Neuronal stem cell (in vitro differentiated cells): ENCODE results near the gene RDH11.

ENCODE experiments used
- DNase-seq: peaks from one replicate; pipeline ENCODE4 v3.0.0-alpha.2; 2013; ENCODE audit warnings: low spot score
- H2AFZ ChIP-seq: one replicate; pipeline ENCODE4 v1.6.1; 2013; ENCODE audit warnings: mild to moderate bottlenecking, low read length, inconsistent platforms
- H2AK5ac ChIP-seq: 2 replicates; pipeline ENCODE4 v1.6.1; 2013; ENCODE audit warnings: low read depth, mild to moderate bottlenecking, inconsistent platforms, low read length, moderate library complexity, mixed read lengths
- H2BK120ac ChIP-seq: 2 replicates; pipeline ENCODE4 v1.6.1; 2013; ENCODE audit warnings: low read depth, mild to moderate bottlenecking, inconsistent platforms, low read length, moderate library complexity, mixed read lengths
- H2BK12ac ChIP-seq: one replicate; pipeline ENCODE4 v1.6.1; 2013; ENCODE audit warnings: low read length, inconsistent platforms
- H2BK15ac ChIP-seq: 2 replicates; pipeline ENCODE4 v1.6.1; 2013; ENCODE audit warnings: mild to moderate bottlenecking, low read length, inconsistent platforms, mixed read lengths
- H2BK5ac ChIP-seq: one replicate; pipeline ENCODE4 v1.6.1; 2013; ENCODE audit warnings: inconsistent platforms, mild to moderate bottlenecking, low read length, moderate library complexity
- H3K14ac ChIP-seq: one replicate; pipeline ENCODE4 v1.6.1; 2013; ENCODE audit warnings: low read length, inconsistent platforms
- H3K18ac ChIP-seq: 2 replicates; pipeline ENCODE4 v1.6.1; 2013; ENCODE audit warnings: low read length, inconsistent platforms
- H3K23ac ChIP-seq: 2 replicates; pipeline ENCODE4 v1.6.1; 2013; ENCODE audit warnings: low read depth, mild to moderate bottlenecking, mixed read lengths, low read length, inconsistent platforms; ENCODE audit not compliant: poor library complexity
- H3K27ac ChIP-seq: replicated peaks from 3 replicates; pipeline ENCODE4 v1.5.1; 2013; ENCODE audit warnings: low read length, inconsistent platforms
- H3K27me3 ChIP-seq, 3 experiments: 2 replicates each; pipeline ENCODE4 v1.6.1; 2013; ENCODE audit warnings: low read length in 3 of 3, mild to moderate bottlenecking in 2 of 3, inconsistent platforms in 1 of 3, low read depth in 1 of 3, mixed read lengths in 1 of 3, moderate library complexity in 1 of 3; ENCODE audit not compliant: control insufficient read depth in 3 of 3, insufficient read depth in 3 of 3
- H3K36me3 ChIP-seq, 2 donors: replicated peaks in 1 of 2; 2 replicates each; pipeline ENCODE4 v1.6.1; 2013; ENCODE audit warnings: low read length in 2 of 2; ENCODE audit not compliant: control insufficient read depth in 2 of 2, insufficient read depth in 2 of 2
- H3K4ac ChIP-seq: 2 replicates; pipeline ENCODE4 v1.6.1; 2013; ENCODE audit warnings: inconsistent platforms, mild to moderate bottlenecking, low read length, moderate library complexity
- H3K4me1 ChIP-seq, 2 donors: 1 replicate in 1 of 2; 2 replicates in 1 of 2; pipeline ENCODE4 v1.6.1; 2013; ENCODE audit warnings: low read length in 2 of 2, low read depth in 1 of 2; ENCODE audit not compliant: control insufficient read depth in 2 of 2, insufficient read depth in 1 of 2
- H3K4me2 ChIP-seq: one replicate; pipeline ENCODE4 v1.6.1; 2013; ENCODE audit warnings: mild to moderate bottlenecking, low read length, inconsistent platforms; ENCODE audit not compliant: insufficient read depth, poor library complexity, severe bottlenecking
- H3K4me3 ChIP-seq, 2 donors: 2 replicates each; pipeline ENCODE4 v1.5.1; 2013; ENCODE audit warnings: low read length in 2 of 2, mild to moderate bottlenecking in 2 of 2, inconsistent platforms in 1 of 2, moderate library complexity in 1 of 2
- H3K79me1 ChIP-seq: one replicate; pipeline ENCODE4 v1.6.1; 2013; ENCODE audit warnings: low read depth, mild to moderate bottlenecking, inconsistent platforms, low read length, moderate library complexity
- H3K9ac ChIP-seq: one replicate; pipeline ENCODE4 v1.6.1; 2013; ENCODE audit warnings: mild to moderate bottlenecking, low read depth, low read length, inconsistent platforms; ENCODE audit not compliant: poor library complexity
- H3K9me3 ChIP-seq, 2 donors: replicated peaks in 1 of 2; 2 replicates each; pipeline versions ENCODE3 to v1.6.1; 2013; ENCODE audit warnings: low read length in 2 of 2, mild to moderate bottlenecking in 2 of 2, inconsistent platforms in 1 of 2, low read depth in 1 of 2, mixed read lengths in 1 of 2, moderate library complexity in 1 of 2; ENCODE audit not compliant: control insufficient read depth in 2 of 2, insufficient read depth in 1 of 2
- H4K8ac ChIP-seq: one replicate; pipeline ENCODE4 v1.6.1; 2013; ENCODE audit warnings: low read depth, mild to moderate bottlenecking, inconsistent platforms, low read length, moderate library complexity
- H4K91ac ChIP-seq: one replicate; pipeline ENCODE4 v1.6.1; 2013; ENCODE audit warnings: low read length, low read depth, mild to moderate bottlenecking, inconsistent platforms; ENCODE audit not compliant: poor library complexity
- WGBS, 2 donors: extraction: QIAGEN DNeasy Blood & Tissue Kit; methylation state at CpG; one replicate each; pipeline ENCODE4 v1.1.7; 2013; ENCODE audit warnings: missing lambda C conversion rate in 2 of 2, mixed read lengths in 1 of 2; ENCODE audit not compliant: insufficient read length in 2 of 2, insufficient replicate concordance in 1 of 2; ENCODE audit errors: extremely low coverage in 2 of 2; 5-methylcytosine and 5-hydroxymethylcytosine counted together

Gene RDH11

GRCh38 chr14:67728258-67728657, 32.7 kb upstream of the RDH11 start:
- H4K91ac ChIP-seq = no peak overlapping the region
- no peaks in the 10 kb centered on the region for H3K36me3 ChIP-seq
- no peak overlapping the region for H2AK5ac ChIP-seq
- H2AFZ ChIP-seq = no peak overlapping the region
- no peak overlapping the region for H2BK5ac ChIP-seq
- H4K8ac ChIP-seq = no peak overlapping the region
- H3K9ac ChIP-seq = no peak overlapping the region
- no peak overlapping the region for H2BK12ac ChIP-seq
- no peak overlapping the region for H3K4me3 ChIP-seq
- no peak overlapping the region for H3K23ac ChIP-seq
- no peak overlapping the region for H3K4ac ChIP-seq
- peaks cover 4 to 6% of the 10 kb centered on the region in 2 donors for H3K4me1 ChIP-seq
- H3K9me3 ChIP-seq = peaks cover 0 to 4% of the 10 kb centered on the region in 2 donors
- no peak overlapping the region for H2BK120ac ChIP-seq
- no peaks in the 10 kb centered on the region for H3K79me1 ChIP-seq
- peaks cover 0 to 11% (median 0%) of the 10 kb centered on the region in 3 experiments for H3K27me3 ChIP-seq
- DNase-seq = no peak
- no peak overlapping the region for H3K14ac ChIP-seq
- H2BK15ac ChIP-seq = no peak overlapping the region
- H3K27ac ChIP-seq = no peak overlapping the region
- no peak overlapping the region for H3K18ac ChIP-seq
- H3K4me2 ChIP-seq = no peak overlapping the region

- no peak overlapping the region for H2BK120ac ChIP-seq
- H3K4me2 ChIP-seq = no peak overlapping the region
- no peak overlapping the region for H4K8ac ChIP-seq
- no peak overlapping the region for H3K23ac ChIP-seq
- H3K27ac ChIP-seq = no peak overlapping the region
- H2BK5ac ChIP-seq = no peak overlapping the region
- no peak overlapping the region for H2BK12ac ChIP-seq
- WGBS, 2 donors = no CpG with 5 or more reads among the region's 7 CpGs
- H3K18ac ChIP-seq = no peak overlapping the region
- no peak overlapping the region for H3K4me3 ChIP-seq
- H2AK5ac ChIP-seq = no peak overlapping the region
- peaks cover 0 to 11% (median 0%) of the 10 kb centered on the region in 3 experiments for H3K27me3 ChIP-seq
- no peaks in the 10 kb centered on the region for H3K36me3 ChIP-seq
- no peak overlapping the region for H3K4ac ChIP-seq
- H3K9me3 ChIP-seq = peaks cover 0 to 4% of the 10 kb centered on the region in 2 donors
- H2BK15ac ChIP-seq = no peak overlapping the region
- H2AFZ ChIP-seq = no peak overlapping the region
- DNase-seq = no peak
- no peak overlapping the region for H3K9ac ChIP-seq
- no peak overlapping the region for H3K14ac ChIP-seq
- no peaks in the 10 kb centered on the region for H3K79me1 ChIP-seq
- H4K91ac ChIP-seq = no peak overlapping the region
- peaks cover 4 to 6% of the 10 kb centered on the region in 2 donors for H3K4me1 ChIP-seq
Observed at GRCh38 chr14:67727361-67727760, 31.8 kb upstream of the RDH11 start.

- H3K9ac ChIP-seq = no peak overlapping the region
- peaks cover 0 to 14% (median 0%) of the 10 kb centered on the region in 3 experiments for H3K27me3 ChIP-seq
- no peak overlapping the region for H3K23ac ChIP-seq
- H2BK15ac ChIP-seq = no peak overlapping the region
- no peak overlapping the region for H2AK5ac ChIP-seq
- no peak overlapping the region for H2BK5ac ChIP-seq
- H4K91ac ChIP-seq = no peak overlapping the region
- H3K18ac ChIP-seq = no peak overlapping the region
- no CpG with 5 or more reads among the region's 5 CpGs for WGBS, 2 donors
- no peak overlapping the region for H3K27ac ChIP-seq
- H3K4me2 ChIP-seq = no peak overlapping the region
- peaks cover 4 to 6% of the 10 kb centered on the region in 2 donors for H3K4me1 ChIP-seq
- no peaks in the 10 kb centered on the region for H3K79me1 ChIP-seq
- H4K8ac ChIP-seq = no peak overlapping the region
- H3K36me3 ChIP-seq = no peaks in the 10 kb centered on the region
- no peak overlapping the region for H3K4ac ChIP-seq
- H2BK12ac ChIP-seq = no peak overlapping the region
- no peak for DNase-seq
- H3K14ac ChIP-seq = no peak overlapping the region
- no peak overlapping the region for H3K4me3 ChIP-seq
- H2BK120ac ChIP-seq = no peak overlapping the region
- H3K9me3 ChIP-seq = peaks cover 0 to 4% of the 10 kb centered on the region in 2 donors
- no peak overlapping the region for H2AFZ ChIP-seq
Observed at GRCh38 chr14:67725171-67725570, 29.6 kb upstream of the RDH11 start.

GRCh38 chr14:67722293-67722692, 26.7 kb upstream of the RDH11 start:
- H3K79me1 ChIP-seq = no peaks in the 10 kb centered on the region
- no peak overlapping the region for H3K4me3 ChIP-seq
- H2AK5ac ChIP-seq = no peak overlapping the region
- H3K27me3 ChIP-seq = peaks cover 0 to 18% (median 0%) of the 10 kb centered on the region in 3 experiments
- no peak overlapping the region for H4K8ac ChIP-seq
- peak overlapping the region; percentile 54 for H2AFZ ChIP-seq
- no peak overlapping the region for H2BK15ac ChIP-seq
- H3K14ac ChIP-seq = no peak overlapping the region
- H2BK5ac ChIP-seq = no peak overlapping the region
- H3K4me2 ChIP-seq = no peak overlapping the region
- WGBS, 2 donors = no CpG with 5 or more reads among the region's 3 CpGs
- no peak overlapping the region for H3K9ac ChIP-seq
- H2BK120ac ChIP-seq = no peak overlapping the region
- H3K4me1 ChIP-seq = no peaks in the 10 kb centered on the region
- H2BK12ac ChIP-seq = no peak overlapping the region
- no peaks in the 10 kb centered on the region for H3K36me3 ChIP-seq
- H3K23ac ChIP-seq = no peak overlapping the region
- H3K4ac ChIP-seq = no peak overlapping the region
- DNase-seq = no peak
- H3K18ac ChIP-seq = no peak overlapping the region
- H3K27ac ChIP-seq = no peak overlapping the region
- H4K91ac ChIP-seq = no peak overlapping the region
- peaks cover 0 to 4% of the 10 kb centered on the region in 2 donors for H3K9me3 ChIP-seq
